Ishikawa (cell line): ENCODE data around the gene PLPP7.

Experiments
- CEBPB ChIP-seq: IDR thresholded peaks from 2 replicates; pipeline ENCODE4 v1.6.1; 2012
- CREB1 ChIP-seq: IDR thresholded peaks from 2 replicates; pipeline ENCODE4 v1.6.1; 2012; ENCODE audit warnings: low read depth
- EGR1 ChIP-seq: IDR thresholded peaks from 2 replicates; pipeline ENCODE4 v1.6.1; 2012
- EP300 ChIP-seq: IDR thresholded peaks from 2 replicates; pipeline ENCODE4 v1.6.1; 2012; ENCODE audit warnings: borderline replicate concordance
- FOXM1 ChIP-seq: IDR thresholded peaks from 2 replicates; pipeline ENCODE4 v1.6.1; 2012; ENCODE audit warnings: low read depth, borderline replicate concordance
- NFIC ChIP-seq: IDR thresholded peaks from 2 replicates; pipeline ENCODE4 v1.6.1; 2012
- RAD21 ChIP-seq: IDR thresholded peaks from 2 replicates; pipeline ENCODE4 v1.6.1; 2012; ENCODE audit warnings: low read depth
- REST ChIP-seq: IDR thresholded peaks from 2 replicates; pipeline ENCODE4 v1.6.1; 2012; ENCODE audit warnings: low read depth, mild to moderate bottlenecking
- TAF1 ChIP-seq: IDR thresholded peaks from 2 replicates; pipeline ENCODE4 v1.6.1; 2012; ENCODE audit warnings: low read depth, mild to moderate bottlenecking
- TCF12 ChIP-seq: IDR thresholded peaks from 2 replicates; pipeline ENCODE4 v1.6.1; 2012; ENCODE audit warnings: low read depth
- TEAD4 ChIP-seq: IDR thresholded peaks from 2 replicates; pipeline ENCODE4 v1.6.1; 2012
- YY1 ChIP-seq: IDR thresholded peaks from 2 replicates; pipeline ENCODE4 v1.6.1; 2012; ENCODE audit warnings: low read depth
- ZBTB7A ChIP-seq: IDR thresholded peaks from 2 replicates; pipeline ENCODE4 v1.6.1; 2012; ENCODE audit warnings: low read depth
- TF ChIP-seq, protein P1 (sequence below): IDR thresholded peaks from 2 replicates; pipeline ENCODE4 v1.6.1; 2012
- TF ChIP-seq, protein P2 (sequence below): IDR thresholded peaks from 2 replicates; pipeline ENCODE4 v1.6.1; 2012

PLPP7 gene

DNA sequence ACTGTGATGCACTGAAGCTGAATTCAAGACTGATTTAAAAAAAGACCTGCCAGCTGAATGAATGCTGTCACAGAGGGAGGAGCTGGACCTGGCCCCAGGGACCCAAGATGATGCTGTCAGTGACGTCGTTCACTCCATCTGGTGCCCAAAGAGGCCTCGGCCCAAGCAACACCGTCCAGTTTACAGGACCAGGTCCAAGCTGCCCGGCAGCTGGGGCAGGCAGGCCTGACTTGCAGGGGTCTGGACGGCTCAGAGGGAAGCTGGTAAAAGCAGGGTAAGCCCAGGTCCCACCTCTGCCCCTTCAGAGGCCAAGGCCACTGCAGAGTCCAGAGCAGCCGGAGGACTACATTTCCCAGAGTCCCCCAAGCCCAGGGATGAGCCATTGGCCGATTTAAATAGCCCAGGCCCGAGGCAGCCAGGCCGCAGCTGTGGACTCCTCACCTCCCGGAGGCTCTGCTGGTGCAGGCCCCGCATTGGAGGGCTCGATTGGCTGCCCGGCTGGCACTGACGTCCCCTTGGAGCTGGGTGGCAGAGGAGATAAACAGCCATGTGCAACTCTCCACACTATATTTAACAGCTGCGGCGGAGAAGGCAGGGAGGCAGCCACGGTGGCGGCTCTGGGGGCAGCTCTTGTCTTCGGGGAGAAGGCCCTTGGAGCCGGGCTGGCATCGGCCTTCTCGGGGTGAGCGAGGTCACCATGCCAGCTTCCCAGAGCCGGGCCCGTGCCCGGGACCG is at the start of gene PLPP7:
PLPP7 (plus strand) TSS at position 423 of the 735 bp plus-strand sequence; CDS start at position 698, 275 bp downstream.
- TF ChIP-seq YY1 (0 out of 2 replicates have a peak, but pooled peaks have one; percentile 26), TEAD4 (no peak)

DNA sequence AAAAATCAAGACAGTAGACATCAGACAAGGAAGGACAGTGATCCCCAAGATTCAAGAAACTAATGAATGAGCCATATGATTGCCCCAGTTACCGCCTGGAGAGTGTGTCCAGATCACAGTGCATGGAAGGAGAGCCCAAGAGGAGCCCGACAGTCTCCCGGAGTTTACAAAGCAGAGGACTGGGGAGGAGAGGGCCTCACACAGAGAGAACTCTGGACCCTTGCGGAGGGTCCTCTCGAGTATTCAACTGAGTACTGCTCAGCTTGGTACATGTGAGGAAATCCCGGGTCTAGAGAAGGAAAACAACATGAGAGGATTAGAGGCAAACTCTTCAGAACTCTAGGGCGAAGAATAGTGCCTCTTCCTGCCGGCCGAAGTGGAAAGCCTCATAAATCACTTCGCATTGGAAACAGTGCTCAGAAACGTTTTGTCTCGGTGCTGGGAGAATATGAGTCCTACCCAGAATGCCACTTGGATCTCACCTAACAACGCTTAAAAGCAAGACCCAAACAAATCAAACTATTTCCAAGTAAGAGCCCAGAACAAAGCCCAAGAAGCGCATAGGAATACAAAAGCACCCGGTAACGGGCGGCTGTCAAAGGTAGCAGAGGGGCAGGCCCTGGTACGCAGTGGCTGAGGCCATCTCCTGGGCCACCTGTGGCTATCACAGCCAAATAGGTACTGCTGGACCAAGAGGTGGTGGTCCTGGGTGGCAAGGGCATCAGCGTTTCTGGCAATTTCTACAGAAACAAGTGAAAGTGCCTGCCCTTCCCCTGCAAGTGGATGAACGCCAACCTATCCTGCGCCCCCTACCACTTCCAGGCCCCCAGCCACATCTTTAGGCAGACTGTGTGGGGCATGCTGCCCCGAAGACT is 49.2 kb upstream of the PLPP7 start:
- TF ChIP-seq TEAD4 (no peak), EGR1 (no peak)

GRCh38 chr9:131246618-131247017 is 42.9 kb upstream of the PLPP7 start:
- no peak for TF ChIP-seq FOXM1

GRCh38 chr9:131252120-131252519 is 37.4 kb upstream of the PLPP7 start:
- TF ChIP-seq RAD21 (no peak), ZBTB7A (no peak), YY1 (no peak), CEBPB (no peak), CREB1 (no peak), FOXM1 (no peak), EP300 (no peak), REST (no peak), TCF12 (no peak), TEAD4 (no peak), NFIC (no peak), EGR1 (no peak), TAF1 (no peak)
- TF ChIP-seq, protein P1, sequence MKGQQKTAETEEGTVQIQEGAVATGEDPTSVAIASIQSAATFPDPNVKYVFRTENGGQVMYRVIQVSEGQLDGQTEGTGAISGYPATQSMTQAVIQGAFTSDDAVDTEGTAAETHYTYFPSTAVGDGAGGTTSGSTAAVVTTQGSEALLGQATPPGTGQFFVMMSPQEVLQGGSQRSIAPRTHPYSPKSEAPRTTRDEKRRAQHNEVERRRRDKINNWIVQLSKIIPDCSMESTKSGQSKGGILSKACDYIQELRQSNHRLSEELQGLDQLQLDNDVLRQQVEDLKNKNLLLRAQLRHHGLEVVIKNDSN = no peak
- TF ChIP-seq, protein P2, sequence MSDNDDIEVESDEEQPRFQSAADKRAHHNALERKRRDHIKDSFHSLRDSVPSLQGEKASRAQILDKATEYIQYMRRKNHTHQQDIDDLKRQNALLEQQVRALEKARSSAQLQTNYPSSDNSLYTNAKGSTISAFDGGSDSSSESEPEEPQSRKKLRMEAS = no peak

GRCh38 chr9:131253891-131254491 is 35.5 kb upstream of the PLPP7 start:
- TF ChIP-seq NFIC (no peak), CEBPB (no peak), FOXM1 (no peak), TAF1 (no peak), TCF12 (no peak), EP300 (no peak), TEAD4 (no peak), CREB1 (no peak), ZBTB7A (no peak), REST (no peak), RAD21 (no peak), EGR1 (no peak), YY1 (no peak)
- TF ChIP-seq, protein P2 = no peak
- TF ChIP-seq, protein P1 = no peak
